HG03460 (cell line): ENCODE data around the gene MGAT5B.

Source experiments
- ATAC-seq: cut with Tn5 transposase; IDR thresholded peaks from one replicate; pipeline ENCODE4 v1.9.1; 2021; ENCODE audit not compliant: unreplicated experiment

MGAT5B gene

DNA sequence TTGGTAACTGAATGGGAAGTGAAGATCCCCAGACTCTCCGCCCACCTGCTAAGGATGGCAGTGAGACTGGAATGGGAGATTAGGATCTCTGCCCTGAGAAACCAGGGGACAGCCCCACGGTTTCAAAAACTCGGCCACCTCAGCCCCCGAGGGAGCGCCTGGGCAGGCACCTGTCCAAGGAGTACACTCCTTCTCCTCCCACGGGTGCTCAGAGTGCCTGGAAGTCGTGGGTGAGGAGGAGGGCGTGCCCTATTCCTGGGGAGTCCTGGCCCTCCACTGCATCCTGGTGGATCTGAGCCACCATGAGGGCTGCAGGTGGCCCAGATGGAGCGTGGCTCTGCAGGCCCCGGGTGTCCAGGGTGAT lies 78.5 kb downstream of the MGAT5B start:
- no peak for ATAC-seq

- no peak for ATAC-seq
Observed at GRCh38 chr17:76947309-76947708, 79.1 kb downstream of the MGAT5B start.

GRCh38 chr17:76947771-76948170 lies 79.6 kb downstream of the MGAT5B start:
- ATAC-seq: no peak

GRCh38 chr17:76948301-76948700 lies 80.1 kb downstream of the MGAT5B start:
- ATAC-seq: no peak

- ATAC-seq: no peak
Observed at GRCh38 chr17:76948726-76949342, 80.6 kb downstream of the MGAT5B start.

- no peak for ATAC-seq
Observed at GRCh38 chr17:76949913-76950695, 81.9 kb downstream of the MGAT5B start.

DNA sequence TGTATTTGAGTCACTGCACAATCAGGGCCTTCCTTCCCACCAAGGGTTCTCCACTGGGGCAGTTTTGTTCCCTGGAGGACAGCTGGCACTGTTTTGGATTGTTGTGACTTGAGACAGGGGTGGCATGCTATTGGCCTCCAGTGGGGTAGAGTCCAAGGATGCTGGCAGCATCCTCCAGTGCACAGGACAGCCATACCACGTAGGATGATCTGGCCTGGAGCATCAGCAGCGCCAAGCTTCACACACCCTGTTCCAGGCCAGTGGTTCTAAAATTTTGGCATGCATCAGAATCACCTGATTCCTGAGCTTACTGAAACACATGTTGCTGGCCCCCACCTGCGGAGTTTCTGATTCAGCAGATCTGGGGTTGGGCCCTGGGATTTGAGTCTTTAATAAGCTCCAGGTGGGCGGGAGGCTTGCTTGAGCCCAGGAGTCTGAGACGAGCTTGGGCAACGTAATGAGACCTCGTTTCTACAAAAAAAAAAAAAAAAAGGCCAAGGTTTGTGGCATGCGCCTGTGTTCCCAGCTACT lies 83.2 kb downstream of the MGAT5B start:
- no peak for ATAC-seq

- no peak for ATAC-seq
Observed at GRCh38 chr17:76952402-76952801, 84.2 kb downstream of the MGAT5B start.

GRCh38 chr17:76953066-76953465 lies 84.9 kb downstream of the MGAT5B start:
- no peak for ATAC-seq

DNA sequence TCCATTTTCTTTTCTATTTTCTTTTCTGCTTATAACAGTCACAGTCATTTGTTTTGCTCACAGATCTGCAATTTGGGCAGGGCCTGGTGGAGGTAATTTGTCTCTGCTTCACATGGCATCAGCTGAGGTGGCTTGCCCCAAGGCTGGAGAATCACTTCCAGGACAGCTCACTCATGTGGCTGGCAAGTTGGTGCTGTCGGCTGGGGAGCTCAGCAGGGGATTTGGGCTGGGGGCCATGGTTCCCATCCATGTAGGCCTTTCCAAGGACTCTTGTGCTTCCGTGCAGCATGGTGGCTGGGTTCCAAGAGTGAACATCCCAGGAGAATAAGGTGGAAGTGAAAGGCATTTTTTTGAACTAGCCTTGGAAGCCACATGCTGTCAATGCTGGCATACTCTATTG lies 85.7 kb downstream of the MGAT5B start:
- ATAC-seq: no peak

GRCh38 chr17:76955191-76955590 lies 87.0 kb downstream of the MGAT5B start:
- ATAC-seq: no peak

DNA sequence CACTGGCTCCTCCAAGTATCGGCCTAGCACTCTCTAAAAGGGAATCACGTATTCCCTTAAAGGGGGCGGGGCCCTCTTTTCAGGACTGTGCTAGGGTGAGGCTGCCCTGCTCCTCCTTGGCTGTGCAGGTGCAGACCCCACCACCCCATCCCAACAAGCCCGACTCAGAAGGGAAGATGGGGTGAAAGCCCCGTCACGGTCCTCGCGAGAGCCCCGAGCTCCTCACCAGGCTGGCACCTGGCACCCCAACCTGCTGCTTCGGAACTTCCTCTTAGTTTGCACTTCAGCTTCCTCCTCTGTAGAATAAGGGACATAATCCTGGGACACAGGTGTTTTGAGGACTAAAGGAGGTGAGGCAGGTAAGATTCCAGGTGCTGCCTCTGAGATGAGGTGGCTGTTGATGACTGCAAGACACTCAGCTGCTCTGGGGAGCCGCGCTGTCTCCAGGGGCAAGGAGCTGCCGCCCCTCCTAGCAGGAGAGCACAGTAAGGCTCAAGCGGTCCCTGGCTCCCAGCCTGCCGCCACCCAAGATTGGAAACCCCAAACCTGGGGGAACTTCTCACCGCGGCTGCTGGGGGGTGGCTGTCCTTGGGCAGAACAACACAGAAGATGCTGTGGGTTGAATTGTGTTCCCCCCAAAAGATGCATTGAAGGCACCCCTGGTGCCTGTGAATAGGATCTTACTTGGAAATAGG lies 88.8 kb downstream of the MGAT5B start:
- no peak for ATAC-seq

- no peak for ATAC-seq
Observed at GRCh38 chr17:76957678-76958464, 89.7 kb downstream of the MGAT5B start.

DNA sequence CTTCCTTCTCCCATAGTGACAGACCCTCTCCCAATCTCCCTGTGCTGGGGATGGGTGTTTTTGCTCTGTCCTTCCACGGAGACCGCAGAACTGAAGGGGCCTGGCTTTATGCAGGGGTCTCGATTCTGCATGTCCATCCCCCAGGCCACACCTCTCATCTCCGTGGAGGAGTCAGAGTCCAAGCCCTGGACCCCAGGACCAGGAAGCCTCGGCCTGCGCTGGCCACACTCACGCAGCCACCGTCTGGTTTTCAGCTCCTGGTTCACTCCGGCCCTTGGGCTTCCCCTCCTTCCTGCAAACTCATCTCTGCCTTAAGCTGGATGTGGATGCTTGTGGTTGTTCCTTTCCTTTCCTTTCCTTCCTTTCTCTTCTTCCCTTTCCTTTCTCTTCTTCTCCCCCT lies 90.8 kb downstream of the MGAT5B start:
- no peak for ATAC-seq

DNA sequence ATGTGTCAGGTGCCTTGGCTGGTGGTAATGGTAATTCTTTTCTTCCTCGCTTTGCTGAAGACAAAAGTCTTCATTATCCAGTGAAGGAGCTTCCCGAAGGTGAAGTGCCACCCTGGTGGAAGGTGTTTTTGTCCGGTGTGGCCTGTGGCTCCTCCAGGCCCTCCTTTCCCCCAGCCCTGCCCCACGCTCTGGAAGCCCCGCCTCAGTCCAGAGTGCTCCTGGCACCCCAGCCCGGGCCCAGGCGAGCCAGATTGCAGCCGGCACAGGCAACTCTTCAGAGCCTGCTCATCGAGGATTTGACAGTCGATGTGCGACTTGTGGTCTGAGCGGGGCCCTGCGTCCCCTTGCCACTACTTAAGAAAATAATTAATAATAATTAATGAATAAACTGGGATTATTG lies 93.7 kb downstream of the MGAT5B start:
- ATAC-seq: no peak

DNA sequence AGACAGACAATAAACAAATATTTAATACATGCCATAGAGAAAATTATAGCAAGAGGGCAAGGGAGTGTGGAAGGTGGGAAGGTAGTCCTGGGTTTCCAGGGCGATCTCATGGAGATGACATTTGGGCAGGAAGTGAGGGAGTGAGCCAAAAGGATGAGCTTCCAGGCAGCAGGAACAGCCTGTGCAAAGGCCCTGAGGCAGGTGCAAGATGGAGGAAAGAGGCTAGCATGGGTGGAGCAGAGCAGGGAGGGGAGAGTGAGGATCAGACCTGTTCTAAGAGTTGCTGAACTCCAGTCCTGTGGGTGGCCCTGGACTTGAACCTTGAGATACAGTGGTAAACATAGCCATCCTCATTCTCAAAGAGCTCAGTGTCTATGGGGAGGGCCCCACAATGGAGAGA lies 94.7 kb downstream of the MGAT5B start:
- no peak for ATAC-seq

GRCh38 chr17:76966016-76966415 lies 97.8 kb downstream of the MGAT5B start:
- ATAC-seq: no peak

- no peak for ATAC-seq
Observed at GRCh38 chr17:76966486-76967181, 98.4 kb downstream of the MGAT5B start.

- ATAC-seq: no peak
Observed at GRCh38 chr17:76967762-76968161, 99.6 kb downstream of the MGAT5B start.

DNA sequence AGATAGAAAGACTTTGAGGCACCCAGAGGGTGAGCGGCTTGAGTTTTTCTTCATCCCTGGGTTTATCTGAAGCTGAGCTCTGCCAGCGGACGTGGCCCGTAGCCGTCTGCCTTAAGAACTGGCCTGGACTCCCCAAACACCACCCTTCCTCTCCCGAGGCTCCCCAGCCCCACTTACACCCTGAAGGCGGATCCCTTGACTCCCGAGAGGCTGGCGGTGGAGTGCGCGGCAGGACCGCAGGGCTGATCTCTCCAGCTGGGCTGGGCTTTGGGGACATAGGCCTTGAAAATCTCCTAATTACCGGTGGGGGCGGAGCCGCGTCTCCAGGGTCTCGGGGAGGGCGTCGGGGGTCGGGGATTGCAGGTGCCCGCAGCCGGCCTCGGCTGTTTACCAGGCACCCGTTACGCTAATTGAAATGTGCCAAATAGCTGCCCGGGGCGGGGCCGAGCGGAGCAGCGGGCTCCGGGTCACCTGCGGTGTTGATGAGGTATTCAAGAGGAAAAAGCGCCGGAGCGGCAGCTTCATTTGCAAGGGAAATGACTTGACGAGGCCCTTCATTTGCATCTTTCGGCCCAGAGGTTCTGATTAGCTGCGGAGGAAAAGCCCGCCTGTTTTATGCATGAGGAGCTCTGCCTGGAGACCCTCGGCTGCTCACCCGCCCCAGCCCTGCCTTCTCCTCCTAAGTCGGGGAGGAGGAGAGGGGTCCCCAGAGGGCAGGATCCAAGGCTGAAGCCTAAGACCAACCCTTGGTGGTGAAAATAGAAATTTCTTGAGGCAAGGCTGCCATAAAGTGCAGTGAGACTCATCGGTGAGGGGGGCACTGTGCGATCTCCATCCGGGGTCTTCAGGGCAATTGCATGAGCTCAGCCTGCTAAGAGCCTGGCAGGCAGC lies 100.7 kb downstream of the MGAT5B start:
- no peak for ATAC-seq
